ENCODE results near the gene SERPINA10. TPM values are rescaled to one million over a fixed set of nuclear protein-coding genes. Genes with fewer than 3 reads are reported as not detected.

SERPINA10 gene
- total RNA-seq, 6 donors from 2014 or later: 0.10 TPM; not detected in 5

Other genes with a start within 250 kb of the SERPINA10 start
- gene DDX24, start 212.1 kb downstream of the SERPINA10 start, total RNA-seq: 100 to 1,000 TPM; 124 to 189 (median 154) TPM
- gene IFI27L1, start 212.0 kb downstream of the SERPINA10 start, total RNA-seq: 10 to 100 TPM in 4 of 6 donors, 1 to 10 TPM in 2; 8.0 to 19.8 (median 15.2) TPM
- gene IFI27, start 182.5 kb downstream of the SERPINA10 start, total RNA-seq: 100 to 1,000 TPM; 210 to 729 (median 328) TPM
- gene IFI27L2, start 163.7 kb downstream of the SERPINA10 start, total RNA-seq: 100 to 1,000 TPM in 2 of 6 donors, 10 to 100 TPM in 4; 45.2 to 118 (median 70.8) TPM
- 10 to 100 TPM in 2 of 6 donors, 1 to 10 TPM in 4; 3.0 to 18.4 (median 6.3) TPM for gene PPP4R4, start 118.9 kb downstream of the SERPINA10 start, total RNA-seq
- under 1 TPM in 3 of 6 donors, not detected in 3; 0.46 to 0.51 (median 0.49) TPM for gene SERPINA6, start 30.1 kb upstream of the SERPINA10 start, total RNA-seq
- not detected for gene SERPINA2, start 73.4 kb upstream of the SERPINA10 start, total RNA-seq
- gene SERPINA1, start 95.3 kb upstream of the SERPINA10 start, total RNA-seq: 1,000 to 10,000 TPM in 1 of 6 donors, 100 to 1,000 TPM in 5; 205 to 1,050 (median 637) TPM
- gene SERPINA11, start 159.5 kb upstream of the SERPINA10 start, total RNA-seq: not detected
- gene SERPINA9, start 182.9 kb upstream of the SERPINA10 start, total RNA-seq: under 1 TPM in 1 of 6 donors, not detected in 5; 0.14 TPM
- gene SERPINA12, start 216.2 kb upstream of the SERPINA10 start, total RNA-seq: not detected